Measurements from ENCODE around the gene PRKCE. TPM values are rescaled to one million over a fixed set of nuclear protein-coding genes. Genes with fewer than 3 reads are reported as not detected.
A peak's percentile ranks its signal among the peaks of the same experiment; 100 is the strongest.

The PRKCE gene
- polyA plus RNA-seq, 1 of the 3 experiments (the other 2 are of a cell fraction), result 16.3 TPM

- Histone ChIP-seq H3K4me1 (ENCODE audit: control insufficient read depth in 1 of 2, insufficient read depth in 2 of 2, low read depth in 1 of 2, low read length in 1 of 2) (peaks cover 31 to 41% of the 10 kb centered on the region in 2 experiments), H3K9me3 (no peaks in the 10 kb centered on the region), H3F3A (replicated peaks; ENCODE audit: insufficient read depth) (peaks cover 26% of the 10 kb centered on the region), H3K79me2 (ENCODE audit: insufficient read depth) (no peaks in the 10 kb centered on the region), H3K4me3 (ENCODE audit: low read depth in 2 of 2, low read length in 1 of 2) (no peak overlapping the region), H3K9me2 (no peaks in the 10 kb centered on the region), H3K27me3 (ENCODE audit: insufficient read depth) (no peaks in the 10 kb centered on the region), H3K36me3 (replicated peaks in 1 of 2; ENCODE audit: control insufficient read depth in 1 of 2, insufficient read depth in 2 of 2, low read length in 1 of 2) (no peaks in the 10 kb centered on the region), H3K27ac (ENCODE audit: low read depth in 2 of 2, low read length in 1 of 2) (peak overlapping the region; percentile 59 to 72; a peak in 3 of 4 replicates), H2AFZ (ENCODE audit: low read depth) (no peak overlapping the region), H3K4me2 (peak overlapping the region; percentile 38; the same call in 1 of the 2 replicates), H4K20me1 (ENCODE audit: insufficient read depth) (no peaks in the 10 kb centered on the region), H3K9ac (no peak overlapping the region; the same call in 1 of the 2 replicates)
- ChIA-PET CTCF (interaction anchor here (0.7 to 1.2 kb wide), 4 partner anchors 8 to 498 kb away, joined by 3 read pairs; no protein-coding TSS in a partner anchor), POLR2A (interaction anchor here (0.6 to 1.4 kb wide), 2 partner anchors 80 to 351 kb away, joined by 3 read pairs; partner anchors contain the start of gene SRBD1)
- peak; percentile 68 for DNase-seq
- 25% methylated on average over 7 of the region's 7 CpGs for WGBS (ENCODE audit: low lambda C conversion rate)
- TF ChIP-seq FOXM1 (IDR thresholded peaks at IDR 0.05; ENCODE audit: low read depth), result no peak
- TF ChIP-seq EP300 (IDR thresholded peaks at IDR 0.05; ENCODE audit: borderline replicate concordance in 1 of 2, low read depth in 1 of 2, low read length in 1 of 2), result peak; percentile 51 to 67; a peak in 3 of 4 replicates
- peak; percentile 46; the same call in 1 of the 2 replicates for TF ChIP-seq FOSL2 (IDR thresholded peaks at IDR 0.05; ENCODE audit: borderline replicate concordance, low read depth)
- TF ChIP-seq, protein P1, sequence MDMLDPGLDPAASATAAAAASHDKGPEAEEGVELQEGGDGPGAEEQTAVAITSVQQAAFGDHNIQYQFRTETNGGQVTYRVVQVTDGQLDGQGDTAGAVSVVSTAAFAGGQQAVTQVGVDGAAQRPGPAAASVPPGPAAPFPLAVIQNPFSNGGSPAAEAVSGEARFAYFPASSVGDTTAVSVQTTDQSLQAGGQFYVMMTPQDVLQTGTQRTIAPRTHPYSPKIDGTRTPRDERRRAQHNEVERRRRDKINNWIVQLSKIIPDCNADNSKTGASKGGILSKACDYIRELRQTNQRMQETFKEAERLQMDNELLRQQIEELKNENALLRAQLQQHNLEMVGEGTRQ (IDR thresholded peaks at IDR 0.05; ENCODE audit: borderline replicate concordance, low read depth, low read length), result no peak
- TF ChIP-seq SIN3A (IDR thresholded peaks at IDR 0.05; ENCODE audit: borderline replicate concordance, low read depth, low read length), result 0 out of 2 replicates have a peak, but pooled peaks have one; percentile 33
- TF ChIP-seq, protein P2, sequence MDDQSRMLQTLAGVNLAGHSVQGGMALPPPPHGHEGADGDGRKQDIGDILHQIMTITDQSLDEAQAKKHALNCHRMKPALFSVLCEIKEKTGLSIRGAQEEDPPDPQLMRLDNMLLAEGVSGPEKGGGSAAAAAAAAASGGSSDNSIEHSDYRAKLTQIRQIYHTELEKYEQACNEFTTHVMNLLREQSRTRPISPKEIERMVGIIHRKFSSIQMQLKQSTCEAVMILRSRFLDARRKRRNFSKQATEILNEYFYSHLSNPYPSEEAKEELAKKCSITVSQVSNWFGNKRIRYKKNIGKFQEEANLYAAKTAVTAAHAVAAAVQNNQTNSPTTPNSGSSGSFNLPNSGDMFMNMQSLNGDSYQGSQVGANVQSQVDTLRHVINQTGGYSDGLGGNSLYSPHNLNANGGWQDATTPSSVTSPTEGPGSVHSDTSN (IDR thresholded peaks at IDR 0.05), result peak; percentile 57
- 0 out of 2 replicates have a peak, but pooled peaks have one; percentile 5 for TF ChIP-seq RAD21 (IDR thresholded peaks at IDR 0.05; ENCODE audit: low read length)
- 0 out of 2 replicates have a peak, but pooled peaks have one; percentile 61 for TF ChIP-seq RCOR1 (IDR thresholded peaks at IDR 0.05; ENCODE audit: low read length)
- TF ChIP-seq JUND (IDR thresholded peaks at IDR 0.05), result peak; percentile 51
- no peak for TF ChIP-seq TAF1 (IDR thresholded peaks at IDR 0.05; ENCODE audit: borderline replicate concordance, low read depth, low read length)
- TF ChIP-seq FOXJ3 (CRISPR knock-in tag; IDR thresholded peaks at IDR 0.05), result no peak
- TF ChIP-seq RFX5 (IDR thresholded peaks at IDR 0.05; ENCODE audit: low read length), result no peak
- peak; percentile 48; the same call in 1 of the 2 replicates for TF ChIP-seq TEAD4 (IDR thresholded peaks at IDR 0.05; ENCODE audit: borderline replicate concordance, insufficient read depth)
- no peak for TF ChIP-seq ZBTB33 (IDR thresholded peaks at IDR 0.05; ENCODE audit: borderline replicate concordance, low read depth)
- TF ChIP-seq IRF3 (IDR thresholded peaks at IDR 0.05; ENCODE audit: low read depth, low read length), result no peak
- no peak for TF ChIP-seq REST (IDR thresholded peaks at IDR 0.05; ENCODE audit: low read depth, low read length)
- TF ChIP-seq CHD2 (IDR thresholded peaks at IDR 0.05; ENCODE audit: low read length, partially characterized antibody), result peak; percentile 61
- TF ChIP-seq ELF1 (IDR thresholded peaks at IDR 0.05), result no peak
- no peak for TF ChIP-seq POLR2AphosphoS5 (IDR thresholded peaks at IDR 0.05; ENCODE audit: low read depth, low read length)
- TF ChIP-seq MXI1 (IDR thresholded peaks at IDR 0.05; ENCODE audit: low read depth, low read length), result peak; percentile 80
- no peak for TF ChIP-seq MEF2A (IDR thresholded peaks at IDR 0.05; ENCODE audit: borderline replicate concordance, low read depth)
- peak; percentile 95 for TF ChIP-seq NFIC (IDR thresholded peaks at IDR 0.05; ENCODE audit: borderline replicate concordance)
- TF ChIP-seq GABPA (IDR thresholded peaks at IDR 0.05; ENCODE audit: low read depth), result no peak
- no peak for TF ChIP-seq GATA2 (CRISPR knock-in tag; IDR thresholded peaks at IDR 0.05)
Measured at GRCh38 chr2:45962177-45962921, 310.9 kb downstream of the PRKCE start.

Data from SK-N-SH (cell line).